ENCODE data around the gene LIMD2.

Gene LIMD2

GRCh38 chr17:63700528-63701455 is 867 bp upstream of the LIMD2 start:
- peak; percentile 85 for DNase-seq

- peak; percentile 91 for DNase-seq
These were observed 863 bp downstream of the LIMD2 start for GRCh38 chr17:63698886-63699637.

DNA sequence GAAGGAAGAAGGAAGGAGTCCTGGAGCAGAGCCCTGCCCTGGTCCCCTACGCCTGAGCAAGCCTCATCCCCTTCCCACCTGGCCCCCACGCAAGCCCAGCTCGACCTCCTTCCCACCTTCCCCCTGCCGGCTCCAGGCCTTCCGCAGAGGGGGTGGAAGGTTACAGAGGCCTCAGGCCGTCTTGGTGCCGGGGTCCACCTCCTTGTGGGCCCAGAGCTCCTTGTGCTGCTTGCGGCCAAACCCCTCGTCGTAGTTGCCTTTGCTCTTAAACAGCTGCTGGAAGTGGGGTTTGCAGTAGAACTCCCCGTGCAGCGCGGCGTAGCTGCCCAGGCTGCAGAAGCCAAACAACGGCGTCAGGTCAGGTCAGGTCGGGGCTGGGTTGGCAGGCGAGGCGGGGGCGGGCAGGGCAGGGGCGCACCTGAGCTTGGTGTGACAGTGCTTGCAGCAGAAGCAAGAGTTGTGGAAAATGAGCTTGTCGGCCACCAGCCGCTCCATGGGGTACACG is 1.5 kb downstream of the LIMD2 start:
- DNase-seq, result no peak

DNA sequence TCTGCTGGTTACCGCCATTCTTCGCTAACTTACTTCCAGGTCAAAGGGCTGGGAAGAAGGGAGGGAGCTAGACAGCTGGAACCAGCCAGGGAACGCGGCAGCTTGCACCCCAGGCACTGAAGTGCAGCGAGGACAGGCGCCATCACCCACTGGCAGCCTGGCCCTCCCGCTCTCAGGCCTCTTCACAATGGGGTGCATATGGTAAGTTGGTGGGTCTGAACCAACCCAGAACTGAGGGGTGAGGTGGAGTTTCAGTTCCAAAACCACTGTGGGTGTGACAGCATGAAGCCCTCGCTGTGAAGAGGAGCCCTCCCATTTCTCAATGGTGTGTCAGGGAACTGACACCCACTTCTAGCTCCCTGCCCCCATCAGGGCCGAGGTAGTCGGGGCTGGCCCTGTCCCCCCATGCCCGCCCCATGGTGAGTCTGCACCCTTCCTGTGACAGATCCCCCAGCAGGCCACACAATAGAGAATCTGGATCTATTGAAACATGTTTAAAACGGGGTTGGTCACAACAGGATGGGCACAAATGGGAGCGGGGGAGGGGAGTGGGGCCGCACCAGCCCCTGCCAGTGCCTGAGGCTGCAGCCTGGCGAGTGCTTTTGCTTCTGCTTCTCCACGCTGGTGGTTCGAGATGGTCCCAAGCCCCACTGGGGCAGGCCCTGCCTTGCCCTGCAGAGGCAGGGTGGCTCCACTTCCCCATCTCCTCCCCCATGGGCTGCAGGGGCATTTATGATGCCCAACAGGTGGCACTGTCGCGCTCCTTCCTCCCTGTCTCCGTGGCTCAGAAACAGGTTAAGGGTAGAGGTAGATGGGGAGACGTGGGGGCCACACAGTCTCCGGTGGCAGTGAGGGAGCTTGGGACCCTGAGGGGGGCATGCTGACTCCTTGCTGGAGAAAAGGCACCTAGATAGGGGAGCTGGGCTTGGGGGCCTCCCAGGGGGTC is 2.3 kb downstream of the LIMD2 start:
- peak; percentile 89 for DNase-seq

- peak; percentile 75 for DNase-seq
These were observed 3.5 kb downstream of the LIMD2 start for GRCh38 chr17:63696381-63696961.

DNA sequence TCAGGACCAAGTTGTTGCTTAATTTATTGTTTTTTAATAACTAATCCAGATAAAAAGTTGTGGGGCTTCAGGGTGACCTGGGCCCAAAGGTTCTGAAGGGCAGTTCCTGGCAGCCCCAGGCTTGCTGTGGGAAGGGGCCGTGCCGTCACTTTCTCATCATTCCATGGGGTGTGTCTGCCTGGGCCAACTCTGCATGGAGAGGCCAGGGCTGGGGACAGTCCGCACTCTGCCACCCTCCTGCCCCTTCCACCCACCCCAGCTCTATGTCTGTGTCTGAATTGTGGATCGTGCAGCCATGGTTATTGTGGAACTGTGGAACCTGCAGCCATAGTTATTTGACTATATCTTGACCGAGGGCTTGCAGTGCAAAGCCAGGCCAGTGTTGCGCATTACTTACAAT is 4.0 kb downstream of the LIMD2 start:
- DNase-seq, result no peak

DNA sequence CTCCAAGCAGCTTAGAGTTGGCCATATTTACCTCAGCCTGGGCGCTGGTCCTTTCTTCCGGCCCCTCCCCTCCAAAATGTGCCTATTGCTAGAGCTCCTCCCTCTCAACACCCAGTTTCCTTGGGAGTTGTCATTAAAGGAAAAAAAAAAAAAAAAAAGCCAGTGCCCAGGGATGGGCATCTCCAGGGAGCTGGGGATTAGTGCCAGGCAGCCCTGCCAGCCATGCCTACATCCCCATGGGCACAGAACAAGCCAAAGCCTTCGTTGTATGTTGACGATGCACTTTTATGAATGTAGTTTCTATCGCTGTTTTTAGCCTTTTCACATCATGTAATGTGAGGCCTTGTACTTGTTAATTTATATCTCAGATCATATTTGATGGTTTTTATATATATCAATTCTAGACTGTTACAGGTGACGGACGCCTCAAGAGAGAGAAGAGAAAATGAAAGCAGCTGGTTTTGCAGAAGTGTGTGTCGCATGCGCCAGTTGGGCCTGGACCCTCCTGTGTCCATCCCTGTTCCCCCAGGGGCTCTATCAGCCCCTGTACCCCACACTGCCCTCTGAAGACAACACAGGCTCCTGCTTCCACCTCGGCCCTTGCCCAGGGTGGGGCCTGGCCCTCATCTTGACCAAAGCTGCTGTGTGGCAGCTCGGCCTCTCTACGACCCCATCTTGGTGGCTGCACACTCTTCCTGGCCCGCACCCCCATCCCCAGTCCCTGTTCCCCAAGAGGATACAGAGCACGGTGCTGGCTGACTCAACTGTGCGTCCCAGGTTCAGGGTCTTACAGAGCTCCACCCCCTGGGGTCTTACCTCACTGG is 4.8 kb downstream of the LIMD2 start:
- no peak for DNase-seq

- DNase-seq, result no peak
These were observed 5.5 kb downstream of the LIMD2 start for GRCh38 chr17:63694229-63694949.

DNA sequence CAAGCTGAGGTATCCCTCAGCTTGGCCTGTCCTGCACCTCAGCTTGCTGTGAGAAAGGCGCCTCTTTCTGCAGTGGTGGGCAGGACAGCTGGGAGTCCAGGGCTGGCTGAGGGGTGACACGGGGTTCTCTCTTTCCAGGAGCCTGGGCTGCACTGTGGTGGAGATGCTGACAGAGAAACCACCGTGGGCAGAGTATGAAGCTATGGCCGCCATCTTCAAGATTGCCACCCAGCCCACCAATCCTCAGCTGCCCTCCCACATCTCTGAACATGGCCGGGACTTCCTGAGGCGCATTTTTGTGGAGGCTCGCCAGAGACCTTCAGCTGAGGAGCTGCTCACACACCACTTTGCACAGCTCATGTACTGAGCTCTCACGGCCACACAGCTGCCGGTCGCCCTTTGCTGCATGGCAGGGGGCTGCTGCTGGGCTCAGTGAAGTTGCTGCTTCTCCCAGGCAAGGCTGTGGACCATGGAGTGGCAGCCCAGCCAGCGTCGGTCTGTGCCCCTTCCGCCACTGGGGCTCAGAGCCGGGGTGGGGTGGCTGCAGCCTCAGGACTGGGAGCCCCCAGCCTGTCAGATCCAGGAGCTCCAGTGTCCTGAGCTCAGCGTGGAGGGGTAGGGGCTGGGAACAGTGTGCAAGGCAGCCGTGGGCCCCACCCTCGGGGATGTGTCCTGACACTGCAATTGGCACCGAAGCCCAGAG is 6.4 kb downstream of the LIMD2 start:
- no peak for DNase-seq

- DNase-seq, result no peak
These were observed 7.6 kb downstream of the LIMD2 start for GRCh38 chr17:63692195-63692816.

DNA sequence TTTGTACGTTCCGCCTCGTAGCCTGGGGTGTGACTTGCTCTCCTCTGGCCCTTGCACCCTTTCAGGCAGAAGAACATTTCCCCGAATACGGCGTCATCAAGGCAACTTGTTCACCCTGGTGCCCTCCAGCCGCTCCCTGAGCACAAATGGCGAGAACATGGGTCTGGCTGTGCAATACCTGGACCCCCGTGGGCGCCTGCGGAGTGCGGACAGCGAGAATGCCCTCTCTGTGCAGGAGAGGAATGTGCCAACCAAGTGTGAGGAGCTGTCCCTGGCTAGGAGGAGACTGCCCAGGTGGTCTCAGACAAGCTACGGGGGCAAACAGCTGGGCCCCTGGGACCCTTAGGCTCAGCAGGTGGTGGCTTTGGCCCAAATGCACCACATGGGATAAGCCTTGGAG is 10.4 kb downstream of the LIMD2 start:
- no peak for DNase-seq

GRCh38 chr17:63688396-63689020 is 11.4 kb downstream of the LIMD2 start:
- no peak for DNase-seq

- no peak for DNase-seq
These were observed 13.7 kb downstream of the LIMD2 start for GRCh38 chr17:63686138-63686685.

GRCh38 chr17:63685578-63685977 is 14.3 kb downstream of the LIMD2 start:
- no peak for DNase-seq

DNA sequence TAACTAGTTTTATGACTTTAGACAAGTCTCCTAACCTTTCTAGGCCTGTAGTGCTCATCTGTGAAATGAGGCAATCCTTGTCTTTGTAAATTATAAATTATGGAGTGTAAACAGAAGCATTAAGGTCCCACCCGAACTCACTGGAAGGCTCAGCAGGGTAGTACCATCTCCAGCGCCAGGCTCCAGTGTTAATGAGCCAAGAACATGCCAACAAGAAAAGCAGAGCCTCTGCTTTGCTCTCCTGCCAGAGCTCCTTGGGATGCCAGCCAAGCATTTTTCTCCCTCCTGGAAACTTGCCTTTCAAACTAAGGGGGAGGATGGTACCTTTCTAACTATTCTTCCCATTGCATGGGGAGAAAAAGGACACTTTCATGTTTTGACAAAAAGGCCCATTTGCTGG is 14.9 kb downstream of the LIMD2 start:
- no peak for DNase-seq

GRCh38 chr17:63682981-63683380 is 16.9 kb downstream of the LIMD2 start:
- DNase-seq, result no peak

GRCh38 chr17:63682441-63682840 is 17.5 kb downstream of the LIMD2 start:
- no peak for DNase-seq

GRCh38 chr17:63681530-63681929 is 18.4 kb downstream of the LIMD2 start:
- no peak for DNase-seq

GRCh38 chr17:63680700-63681099 is 19.2 kb downstream of the LIMD2 start:
- DNase-seq, result no peak
